Stimulated activated naive CD8-positive, alpha-beta T cell treated with anti-CD3 and anti-CD28 coated beads, Interleukin-15, amount 100 ng/mL, for 72 hours (primary cell): ENCODE measurements around the gene FOXP4.

Experiments
- ATAC-seq: fragments of 150-1000 bp; cut with Tn5 transposase; 2 replicates; pipeline ENCODE4 v1.10.0; 2021; ENCODE audit warnings: mild to moderate bottlenecking, moderate library complexity
- DNase-seq, 2 donors: peaks; one replicate each; pipeline ENCODE4 v3.0.0; 2021 to 2022
- H3K27ac Mint-ChIP-seq, 2 donors: one replicate each; pipeline ENCODE4 v1.8.0; 2022; ENCODE audit warnings: mild to moderate bottlenecking in 2 of 2, mixed read lengths in 2 of 2, moderate library complexity in 2 of 2
- H3K27me3 Mint-ChIP-seq: one replicate; pipeline ENCODE4 v1.8.0; 2022; ENCODE audit warnings: mixed read lengths
- H3K4me1 Mint-ChIP-seq: one replicate; pipeline ENCODE4 v1.8.0; 2022; ENCODE audit warnings: mild to moderate bottlenecking, mixed read lengths
- H3K4me3 Mint-ChIP-seq, 2 donors: one replicate each; pipeline ENCODE4 v1.8.0; 2022; ENCODE audit warnings: mild to moderate bottlenecking in 2 of 2, mixed read lengths in 2 of 2, moderate library complexity in 1 of 2
- H3K9me3 Mint-ChIP-seq, 2 donors: one replicate each; pipeline ENCODE4 v1.8.0; 2022; ENCODE audit warnings: mixed read lengths in 2 of 2

Gene FOXP4

GRCh38 chr6:41545703-41546474 lies at the start of gene FOXP4:
Gene FOXP4 (plus strand): TSS chr6:41546381. CDS start chr6:41565761, 19,380 bp downstream.
- H3K9me3 Mint-ChIP-seq = no peaks in the 10 kb centered on the region
- peak; percentile 83 to 87 for DNase-seq
- H3K4me3 Mint-ChIP-seq = peak within 1 kb of the TSS; percentile 93 to 97
- peaks cover 49% of the 10 kb centered on the region for H3K4me1 Mint-ChIP-seq
- H3K27me3 Mint-ChIP-seq = peaks cover 39% of the 10 kb centered on the region
- H3K27ac Mint-ChIP-seq = peak within 1 kb of the TSS; percentile 0 to 99
- peak; percentile 88 for ATAC-seq

GRCh38 chr6:41497573-41497972 lies 48.6 kb upstream of the FOXP4 start:
- Mint-ChIP-seq H3K9me3 (no peaks in the 10 kb centered on the region), H3K4me3 (no peak overlapping the region), H3K27ac (no peak overlapping the region), H3K4me1 (peaks cover under 1% of the 10 kb centered on the region), H3K27me3 (peaks cover 66% of the 10 kb centered on the region)
- no peak for ATAC-seq
- DNase-seq = no peak

- DNase-seq = no peak
These were observed 48.2 kb upstream of the FOXP4 start for GRCh38 chr6:41497994-41498393.

GRCh38 chr6:41498968-41499599 lies 47.1 kb upstream of the FOXP4 start:
- no peaks in the 10 kb centered on the region for H3K9me3 Mint-ChIP-seq
- H3K4me3 Mint-ChIP-seq = no peak overlapping the region
- DNase-seq (no peak), ATAC-seq (no peak)
- H3K27me3 Mint-ChIP-seq = peaks cover 73% of the 10 kb centered on the region
- peak overlapping the region in 1 of 2 donors; percentile 8 for H3K27ac Mint-ChIP-seq
- H3K4me1 Mint-ChIP-seq = peaks cover 11% of the 10 kb centered on the region

More at GRCh38 chr6:41497994-41498393, 48.2 kb upstream of the FOXP4 start:
- no peaks in the 10 kb centered on the region for H3K9me3 Mint-ChIP-seq
- peak overlapping the region in 1 of 2 donors; percentile 5 for H3K27ac Mint-ChIP-seq
- no peak overlapping the region for H3K4me3 Mint-ChIP-seq
- H3K4me1 Mint-ChIP-seq = peaks cover 4% of the 10 kb centered on the region
- H3K27me3 Mint-ChIP-seq = peaks cover 67% of the 10 kb centered on the region
- no peak for ATAC-seq

- DNase-seq = no peak
- no peak for ATAC-seq
- Mint-ChIP-seq H3K27me3 (peaks cover 80% of the 10 kb centered on the region), H3K4me3 (no peak overlapping the region), H3K9me3 (no peaks in the 10 kb centered on the region), H3K4me1 (peaks cover 24% of the 10 kb centered on the region), H3K27ac (peak overlapping the region in 1 of 2 donors; percentile 71)
These were observed 45.6 kb upstream of the FOXP4 start for GRCh38 chr6:41500561-41500960.

GRCh38 chr6:41502566-41502916 lies 43.6 kb upstream of the FOXP4 start:
- ATAC-seq (no peak), DNase-seq (no peak)
- Mint-ChIP-seq H3K4me1 (peaks cover 27% of the 10 kb centered on the region), H3K27ac (no peak overlapping the region), H3K4me3 (peak overlapping the region in 1 of 2 donors; percentile 18), H3K27me3 (peaks cover 89% of the 10 kb centered on the region), H3K9me3 (no peaks in the 10 kb centered on the region)

- DNase-seq (no peak), ATAC-seq (no peak)
- peaks cover 89% of the 10 kb centered on the region for H3K27me3 Mint-ChIP-seq
- no peaks in the 10 kb centered on the region for H3K9me3 Mint-ChIP-seq
- H3K27ac Mint-ChIP-seq = no peak overlapping the region
- peaks cover 27% of the 10 kb centered on the region for H3K4me1 Mint-ChIP-seq
- H3K4me3 Mint-ChIP-seq = peak overlapping the region; percentile 38 to 62
These were observed 43.1 kb upstream of the FOXP4 start for GRCh38 chr6:41502917-41503671.

GRCh38 chr6:41503827-41504465 lies 42.2 kb upstream of the FOXP4 start:
- no peaks in the 10 kb centered on the region for H3K9me3 Mint-ChIP-seq
- H3K4me3 Mint-ChIP-seq = peak overlapping the region; percentile 84 to 89
- DNase-seq = peak; percentile 32 to 78
- H3K4me1 Mint-ChIP-seq = peaks cover 27% of the 10 kb centered on the region
- ATAC-seq = peak; percentile 90
- no peak overlapping the region for H3K27ac Mint-ChIP-seq
- H3K27me3 Mint-ChIP-seq = peaks cover 90% of the 10 kb centered on the region

GRCh38 chr6:41504466-41505121 lies 41.6 kb upstream of the FOXP4 start:
- DNase-seq = no peak
- peaks cover 27% of the 10 kb centered on the region for H3K4me1 Mint-ChIP-seq
- H3K4me3 Mint-ChIP-seq = peak overlapping the region; percentile 84 to 89
- peak overlapping the region in 1 of 2 donors; percentile 1 for H3K27ac Mint-ChIP-seq
- peak; percentile 46 for ATAC-seq
- H3K27me3 Mint-ChIP-seq = peaks cover 92% of the 10 kb centered on the region
- H3K9me3 Mint-ChIP-seq = no peaks in the 10 kb centered on the region

- peaks cover 86% of the 10 kb centered on the region for H3K27me3 Mint-ChIP-seq
- H3K27ac Mint-ChIP-seq = peak overlapping the region in 1 of 2 donors; percentile 79
- peak overlapping the region; percentile 43 to 74 for H3K4me3 Mint-ChIP-seq
- DNase-seq (peak in 1 of 2 donors; percentile 46), ATAC-seq (peak; percentile 41)
- H3K9me3 Mint-ChIP-seq = no peaks in the 10 kb centered on the region
- peaks cover 27% of the 10 kb centered on the region for H3K4me1 Mint-ChIP-seq
These were observed 40.8 kb upstream of the FOXP4 start for GRCh38 chr6:41505122-41506049.

GRCh38 chr6:41508479-41508878 lies 37.7 kb upstream of the FOXP4 start:
- Mint-ChIP-seq H3K4me1 (peaks cover 17% of the 10 kb centered on the region), H3K27ac (no peak overlapping the region), H3K9me3 (no peaks in the 10 kb centered on the region), H3K4me3 (no peak overlapping the region), H3K27me3 (peaks cover 59% of the 10 kb centered on the region)
- no peak for ATAC-seq
- no peak for DNase-seq

- Mint-ChIP-seq H3K27ac (no peak overlapping the region), H3K4me3 (no peak overlapping the region), H3K27me3 (peaks cover 48% of the 10 kb centered on the region), H3K9me3 (no peaks in the 10 kb centered on the region), H3K4me1 (peaks cover 11% of the 10 kb centered on the region)
- no peak for ATAC-seq
- no peak for DNase-seq
These were observed 36.6 kb upstream of the FOXP4 start for GRCh38 chr6:41509580-41509979.

- Mint-ChIP-seq H3K4me3 (no peak overlapping the region), H3K9me3 (no peaks in the 10 kb centered on the region), H3K27me3 (peaks cover 32% of the 10 kb centered on the region), H3K27ac (no peak overlapping the region), H3K4me1 (no peaks in the 10 kb centered on the region)
- ATAC-seq (no peak), DNase-seq (no peak)
These were observed 34.6 kb upstream of the FOXP4 start for GRCh38 chr6:41511443-41512060.
